ENCODE data around the gene SETD9.

DNA sequence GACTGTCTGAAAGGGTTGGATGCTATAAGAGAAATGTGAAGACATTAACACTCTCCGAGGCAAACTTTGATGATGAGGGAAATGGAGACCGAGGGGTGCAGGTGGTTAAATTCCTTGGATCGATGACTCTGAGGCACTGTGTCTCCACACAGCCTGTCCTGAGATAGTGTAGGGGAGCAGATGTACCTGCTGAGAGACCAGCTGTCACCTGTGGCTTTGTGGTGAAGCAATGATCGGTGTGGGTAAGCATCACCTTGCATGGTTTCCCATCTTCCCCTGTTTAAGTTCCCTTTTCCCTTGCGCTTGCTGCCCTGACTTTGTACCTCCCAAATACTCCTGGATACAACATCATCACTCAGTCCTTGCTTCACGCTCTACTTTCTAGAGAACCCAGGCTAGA lies 52.4 kb downstream of the SETD9 start:
- TF ChIP-seq CTCF (conservative IDR thresholded peaks at IDR 0.05; ENCODE audit: low read depth in 2 of 2) (no peak), POLR2AphosphoS5 (IDR thresholded peaks at IDR 0.05; ENCODE audit: low read depth) (no peak), EZH2 (IDR thresholded peaks at IDR 0.05; ENCODE audit: low read depth, unreplicated experiment) (no peak), NANOG (IDR thresholded peaks at IDR 0.05; ENCODE audit: borderline replicate concordance) (no peak), REST (IDR thresholded peaks at IDR 0.05; ENCODE audit: unreplicated experiment) (no peak), JUNB (IDR thresholded peaks at IDR 0.05; ENCODE audit: unreplicated experiment) (no peak), EZH2phosphoT487 (IDR thresholded peaks at IDR 0.05; ENCODE audit: unreplicated experiment) (no peak), CREB1 (CRISPR knock-in tag; IDR thresholded peaks at IDR 0.05; ENCODE audit: low read depth) (no peak)
- TF ChIP-seq, protein P1, sequence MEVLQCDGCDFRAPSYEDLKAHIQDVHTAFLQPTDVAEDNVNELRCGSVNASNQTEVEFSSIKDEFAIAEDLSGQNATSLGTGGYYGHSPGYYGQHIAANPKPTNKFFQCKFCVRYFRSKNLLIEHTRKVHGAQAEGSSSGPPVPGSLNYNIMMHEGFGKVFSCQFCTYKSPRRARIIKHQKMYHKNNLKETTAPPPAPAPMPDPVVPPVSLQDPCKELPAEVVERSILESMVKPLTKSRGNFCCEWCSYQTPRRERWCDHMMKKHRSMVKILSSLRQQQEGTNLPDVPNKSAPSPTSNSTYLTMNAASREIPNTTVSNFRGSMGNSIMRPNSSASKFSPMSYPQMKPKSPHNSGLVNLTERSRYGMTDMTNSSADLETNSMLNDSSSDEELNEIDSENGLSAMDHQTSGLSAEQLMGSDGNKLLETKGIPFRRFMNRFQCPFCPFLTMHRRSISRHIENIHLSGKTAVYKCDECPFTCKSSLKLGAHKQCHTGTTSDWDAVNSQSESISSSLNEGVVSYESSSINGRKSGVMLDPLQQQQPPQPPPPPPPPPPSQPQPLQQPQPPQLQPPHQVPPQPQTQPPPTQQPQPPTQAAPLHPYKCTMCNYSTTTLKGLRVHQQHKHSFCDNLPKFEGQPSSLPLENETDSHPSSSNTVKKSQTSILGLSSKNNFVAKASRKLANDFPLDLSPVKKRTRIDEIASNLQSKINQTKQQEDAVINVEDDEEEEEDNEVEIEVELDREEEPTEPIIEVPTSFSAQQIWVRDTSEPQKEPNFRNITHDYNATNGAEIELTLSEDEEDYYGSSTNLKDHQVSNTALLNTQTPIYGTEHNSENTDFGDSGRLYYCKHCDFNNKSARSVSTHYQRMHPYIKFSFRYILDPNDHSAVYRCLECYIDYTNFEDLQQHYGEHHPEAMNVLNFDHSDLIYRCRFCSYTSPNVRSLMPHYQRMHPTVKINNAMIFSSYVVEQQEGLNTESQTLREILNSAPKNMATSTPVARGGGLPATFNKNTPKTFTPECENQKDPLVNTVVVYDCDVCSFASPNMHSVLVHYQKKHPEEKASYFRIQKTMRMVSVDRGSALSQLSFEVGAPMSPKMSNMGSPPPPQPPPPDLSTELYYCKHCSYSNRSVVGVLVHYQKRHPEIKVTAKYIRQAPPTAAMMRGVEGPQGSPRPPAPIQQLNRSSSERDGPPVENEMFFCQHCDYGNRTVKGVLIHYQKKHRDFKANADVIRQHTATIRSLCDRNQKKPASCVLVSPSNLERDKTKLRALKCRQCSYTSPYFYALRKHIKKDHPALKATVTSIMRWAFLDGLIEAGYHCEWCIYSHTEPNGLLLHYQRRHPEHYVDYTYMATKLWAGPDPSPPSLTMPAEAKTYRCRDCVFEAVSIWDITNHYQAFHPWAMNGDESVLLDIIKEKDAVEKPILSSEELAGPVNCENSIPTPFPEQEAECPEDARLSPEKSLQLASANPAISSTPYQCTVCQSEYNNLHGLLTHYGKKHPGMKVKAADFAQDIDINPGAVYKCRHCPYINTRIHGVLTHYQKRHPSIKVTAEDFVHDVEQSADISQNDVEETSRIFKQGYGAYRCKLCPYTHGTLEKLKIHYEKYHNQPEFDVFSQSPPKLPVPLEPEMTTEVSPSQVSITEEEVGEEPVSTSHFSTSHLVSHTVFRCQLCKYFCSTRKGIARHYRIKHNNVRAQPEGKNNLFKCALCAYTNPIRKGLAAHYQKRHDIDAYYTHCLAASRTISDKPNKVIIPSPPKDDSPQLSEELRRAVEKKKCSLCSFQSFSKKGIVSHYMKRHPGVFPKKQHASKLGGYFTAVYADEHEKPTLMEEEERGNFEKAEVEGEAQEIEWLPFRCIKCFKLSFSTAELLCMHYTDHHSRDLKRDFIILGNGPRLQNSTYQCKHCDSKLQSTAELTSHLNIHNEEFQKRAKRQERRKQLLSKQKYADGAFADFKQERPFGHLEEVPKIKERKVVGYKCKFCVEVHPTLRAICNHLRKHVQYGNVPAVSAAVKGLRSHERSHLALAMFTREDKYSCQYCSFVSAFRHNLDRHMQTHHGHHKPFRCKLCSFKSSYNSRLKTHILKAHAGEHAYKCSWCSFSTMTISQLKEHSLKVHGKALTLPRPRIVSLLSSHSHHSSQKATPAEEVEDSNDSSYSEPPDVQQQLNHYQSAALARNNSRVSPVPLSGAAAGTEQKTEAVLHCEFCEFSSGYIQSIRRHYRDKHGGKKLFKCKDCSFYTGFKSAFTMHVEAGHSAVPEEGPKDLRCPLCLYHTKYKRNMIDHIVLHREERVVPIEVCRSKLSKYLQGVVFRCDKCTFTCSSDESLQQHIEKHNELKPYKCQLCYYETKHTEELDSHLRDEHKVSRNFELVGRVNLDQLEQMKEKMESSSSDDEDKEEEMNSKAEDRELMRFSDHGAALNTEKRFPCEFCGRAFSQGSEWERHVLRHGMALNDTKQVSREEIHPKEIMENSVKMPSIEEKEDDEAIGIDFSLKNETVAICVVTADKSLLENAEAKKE (CRISPR knock-in tag; IDR thresholded peaks at IDR 0.05): no peak

Measured in GM23338 (cell line).